K562 (cell line): ENCODE measurements around the gene AFDN.

Source experiments
- CTCF ChIP-seq, 3 experiments: IDR thresholded peaks in 2 of 3; conservative IDR thresholded peaks in 1 of 3; 2 replicates each; pipeline ENCODE4 v1.5.1; 2011 to 2012; ENCODE audit warnings: low read length in 3 of 3, mild to moderate bottlenecking in 3 of 3, control low read depth in 2 of 3, improper control_type of control experiment in 1 of 3, inconsistent platforms in 1 of 3, low read depth in 1 of 3, mixed read lengths in 1 of 3, moderate library complexity in 1 of 3; ENCODE audit not compliant: insufficient read depth in 2 of 3
- DPF2 ChIP-seq: fragments of 450-650 bp; IDR thresholded peaks from 2 replicates; pipeline ENCODE4 v1.6.1; 2016
- HMG20B ChIP-seq: fragments of 250-450 bp; sonication (Bioruptor Pico); IDR thresholded peaks from 2 replicates; pipeline ENCODE4 v1.5.0; 2021; ENCODE audit warnings: mild to moderate bottlenecking
- MAFK ChIP-seq: IDR thresholded peaks from 2 replicates; pipeline ENCODE4 v1.6.1; 2011; ENCODE audit warnings: low read length, improper control_type of control experiment
- MYC ChIP-seq, 2 experiments: fragments of 250-450 bp in 1 of 2; sonication (Bioruptor Pico) in 1 of 2; IDR thresholded peaks; 2 replicates each; pipeline versions ENCODE4 v1.5.1 to v1.6.1; 2012 to 2021; ENCODE audit warnings: low read depth in 2 of 2, borderline replicate concordance in 1 of 2, improper control_type of control experiment in 1 of 2, low read length in 1 of 2, mild to moderate bottlenecking in 1 of 2, moderate library complexity in 1 of 2
- NR3C1 ChIP-seq: sonication (generic); formaldehyde crosslinking; IDR thresholded peaks from 2 replicates; pipeline ENCODE4 v1.8.1; 2022; ENCODE audit warnings: missing genetic modification reagents
- SETDB1 ChIP-seq: IDR thresholded peaks from one replicate; pipeline ENCODE4 v1.6.1; 2012; ENCODE audit warnings: low read length, control low read depth, inconsistent platforms
- ZBTB40 ChIP-seq, 2 experiments: fragments of 450-650 bp in 1 of 2; sonication (generic) in 1 of 2; formaldehyde crosslinking in 1 of 2; IDR thresholded peaks; 2 replicates each; pipeline versions ENCODE4 v1.7.1 to v1.9.0; 2016 to 2022; ENCODE audit warnings: inconsistent platforms in 1 of 2, mild to moderate bottlenecking in 1 of 2, missing genetic modification reagents in 1 of 2
- ZKSCAN1 ChIP-seq: fragments of 150-350 bp; IDR thresholded peaks from 2 replicates; pipeline ENCODE4 v1.6.1; 2016; ENCODE audit warnings: low read depth, low read length
- ZKSCAN3 ChIP-seq: fragments of 250-450 bp; sonication (Bioruptor Pico); IDR thresholded peaks from 2 replicates; pipeline ENCODE4 v1.4.0; 2020
- ZNF512 ChIP-seq: IDR thresholded peaks from 2 replicates; pipeline ENCODE4 v1.6.1; 2016; ENCODE audit warnings: missing genetic modification characterization, missing compliant biosample characterization
- ZNF785 ChIP-seq: fragments of 250-450 bp; sonication (Bioruptor Pico); IDR thresholded peaks from 2 replicates; pipeline ENCODE4 v1.4.0; 2020; ENCODE audit warnings: mild to moderate bottlenecking
- TF ChIP-seq, protein P1 (sequence below): sonication (generic); formaldehyde crosslinking; IDR thresholded peaks from 2 replicates; pipeline ENCODE4 v1.9.0; 2022; ENCODE audit warnings: mild to moderate bottlenecking, missing genetic modification reagents

DNA sequence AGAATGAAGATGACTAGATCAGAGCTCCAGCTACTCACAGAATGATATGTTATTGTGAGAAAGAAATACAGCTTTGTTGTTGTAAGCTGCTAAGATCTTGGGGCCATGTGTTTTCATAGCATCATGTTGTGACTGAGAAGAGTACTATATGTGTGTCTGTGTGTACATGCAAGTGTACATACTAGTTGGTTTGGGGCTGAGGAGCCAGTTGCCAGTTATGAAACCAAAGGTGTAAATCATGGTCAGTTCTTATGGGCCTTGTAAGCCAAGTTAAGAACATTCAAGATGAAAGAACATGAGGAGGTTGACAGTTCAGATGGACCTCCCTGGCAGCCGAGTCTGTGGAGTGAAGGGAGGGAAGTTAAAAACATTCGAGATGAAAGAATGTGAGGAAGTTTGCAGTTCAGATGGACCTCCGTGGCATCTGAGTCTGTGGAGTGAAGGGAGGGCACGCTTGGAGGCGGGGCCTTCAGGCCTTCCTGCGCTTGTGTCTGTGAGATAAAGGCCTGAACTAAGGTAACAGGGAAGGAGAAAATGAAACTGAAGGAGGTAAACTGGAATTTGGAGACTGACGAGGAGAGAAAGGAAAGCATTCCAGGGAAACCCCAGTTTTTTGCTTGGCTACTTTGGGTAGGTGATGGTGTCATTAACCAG lies 13.9 kb downstream of the AFDN start:
- TF ChIP-seq HMG20B (CRISPR knock-in tag) (no peak), ZBTB40 (IDR thresholded peaks at IDR 0.05) (no peak), ZBTB40 (CRISPR knock-in tag; IDR thresholded peaks at IDR 0.05) (no peak), NR3C1 (CRISPR knock-in tag) (no peak), CTCF (IDR thresholded peaks at IDR 0.05 in 2 of 3, conservative IDR thresholded peaks at IDR 0.05 in 1 of 3; ENCODE audit: insufficient read depth in 2 of 3, low read depth in 1 of 3, low read length in 3 of 3) (no peak), ZKSCAN3 (no peak), ZNF512 (tag) (no peak), SETDB1 (no peak), DPF2 (peak; percentile 73; the same call in 1 of the 2 replicates), MAFK (no peak), MYC (IDR thresholded peaks at IDR 0.05; ENCODE audit: low read depth, low read length) (peak; percentile 1; the same call in 1 of the 2 replicates), MYC (CRISPR knock-in tag; IDR thresholded peaks at IDR 0.05; ENCODE audit: borderline replicate concordance, low read depth) (no peak), ZNF785 (no peak), ZKSCAN1 (no peak)
- TF ChIP-seq, protein P1, sequence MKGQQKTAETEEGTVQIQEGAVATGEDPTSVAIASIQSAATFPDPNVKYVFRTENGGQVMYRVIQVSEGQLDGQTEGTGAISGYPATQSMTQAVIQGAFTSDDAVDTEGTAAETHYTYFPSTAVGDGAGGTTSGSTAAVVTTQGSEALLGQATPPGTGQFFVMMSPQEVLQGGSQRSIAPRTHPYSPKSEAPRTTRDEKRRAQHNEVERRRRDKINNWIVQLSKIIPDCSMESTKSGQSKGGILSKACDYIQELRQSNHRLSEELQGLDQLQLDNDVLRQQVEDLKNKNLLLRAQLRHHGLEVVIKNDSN, result no peak
